ENCODE measurements around the gene PHF19.

PHF19 gene

GRCh38 chr9:120892748-120893610 is 16.0 kb upstream of the PHF19 start:
- in situ Hi-C loops (cut with MboI; ENCODE audit: low sequenced_read_pairs), result no loop called here

- in situ Hi-C loops (cut with MboI; ENCODE audit: low sequenced_read_pairs), result no loop called here
Observed at GRCh38 chr9:120891884-120892747, 15.1 kb upstream of the PHF19 start.

GRCh38 chr9:120891245-120891883 is 14.4 kb upstream of the PHF19 start:
- in situ Hi-C loops (cut with MboI; ENCODE audit: low sequenced_read_pairs), result no loop called here

DNA sequence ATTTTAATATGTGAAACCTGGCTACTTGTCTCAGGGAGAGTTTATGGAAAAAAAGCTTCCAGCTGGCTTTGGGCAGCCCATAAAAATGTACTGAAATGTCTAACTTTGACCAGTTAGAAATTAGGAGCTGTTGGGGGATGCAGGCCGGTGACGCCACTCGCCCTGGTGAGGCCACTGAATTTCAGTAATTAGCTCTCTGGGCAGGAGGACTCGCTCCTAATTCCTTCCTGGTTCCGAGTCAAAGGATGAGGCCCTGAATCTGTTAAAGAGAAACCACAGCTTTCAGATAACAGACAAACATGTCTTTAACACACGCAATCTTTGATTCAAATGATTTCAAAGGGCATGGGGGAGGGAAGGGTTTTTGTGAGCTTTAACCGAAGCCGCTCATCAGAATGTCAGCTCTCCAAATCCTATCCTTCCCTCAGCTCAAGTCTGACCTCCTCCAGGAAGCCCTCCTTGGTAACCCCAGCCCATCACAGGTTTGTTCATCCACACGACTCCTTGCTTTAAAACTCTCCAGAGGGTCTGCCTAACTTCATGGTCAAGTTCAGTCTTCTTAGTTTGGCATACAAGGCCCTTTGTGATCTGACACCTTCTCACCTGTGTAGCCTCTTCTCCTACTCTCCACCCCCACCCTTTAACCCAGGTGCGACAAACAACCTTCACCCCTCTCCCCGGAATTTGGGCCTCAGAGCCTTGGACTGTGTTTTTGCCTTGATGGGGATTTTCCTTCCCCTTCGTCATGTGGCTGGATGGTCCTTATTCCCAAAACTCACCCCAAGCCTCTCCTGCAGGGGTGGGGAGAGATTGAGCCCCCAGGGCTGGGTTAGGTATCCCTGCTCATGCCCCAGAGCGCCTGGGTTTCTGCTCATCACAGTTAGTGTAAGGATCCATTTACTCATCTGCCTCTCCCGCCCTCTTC is 13.6 kb upstream of the PHF19 start:
- in situ Hi-C loops (cut with MboI; ENCODE audit: low sequenced_read_pairs), result no loop called here

GRCh38 chr9:120889606-120890271 is 12.8 kb upstream of the PHF19 start:
- in situ Hi-C loops (cut with MboI; ENCODE audit: low sequenced_read_pairs), result no loop called here

GRCh38 chr9:120888626-120889025 is 11.6 kb upstream of the PHF19 start:
- in situ Hi-C loops (cut with MboI; ENCODE audit: low sequenced_read_pairs), result no loop called here

- in situ Hi-C loops (cut with MboI; ENCODE audit: low sequenced_read_pairs), result no loop called here
Observed at GRCh38 chr9:120886490-120886967, 9.5 kb upstream of the PHF19 start.

DNA sequence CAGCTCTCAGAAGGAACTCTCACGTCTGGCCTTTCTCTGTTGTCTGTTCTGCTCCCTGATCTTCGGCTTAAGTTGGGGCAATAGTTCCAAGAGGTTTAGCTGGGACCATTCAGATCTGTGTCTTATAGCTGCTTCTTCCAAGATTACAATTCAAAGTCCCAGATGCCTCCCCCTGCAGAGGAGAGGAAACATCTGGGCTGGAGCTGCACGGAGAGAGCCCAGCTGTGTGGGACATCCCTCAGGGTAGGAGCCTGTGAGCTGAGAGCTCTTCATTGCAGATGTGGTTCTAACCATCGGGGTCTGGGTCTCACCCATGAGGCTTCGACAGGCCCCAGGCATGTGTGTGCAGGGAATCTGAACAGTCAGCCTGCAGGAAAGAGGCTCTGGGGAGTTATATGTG is 9.0 kb upstream of the PHF19 start:
- in situ Hi-C loops (cut with MboI; ENCODE audit: low sequenced_read_pairs), result no loop called here

DNA sequence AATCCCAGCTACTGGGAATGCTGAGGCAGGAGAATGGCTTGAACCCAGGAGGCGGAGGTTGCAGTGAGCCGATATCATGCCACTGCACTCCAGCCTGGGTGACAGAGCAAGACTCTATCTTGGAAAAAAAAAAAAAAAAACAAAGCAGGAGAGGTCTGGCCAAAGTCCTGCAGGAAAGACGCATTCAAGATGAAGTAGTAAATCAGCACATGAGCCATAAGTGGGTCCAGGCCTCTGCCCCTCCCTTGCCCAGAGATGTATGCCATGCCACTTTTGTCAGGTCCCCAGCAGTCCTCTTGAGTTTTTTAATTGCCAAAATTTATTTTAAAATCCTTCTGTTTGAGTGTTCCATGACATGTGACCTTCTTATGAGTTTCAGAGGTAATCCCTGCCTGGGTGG is 8.5 kb upstream of the PHF19 start:
- in situ Hi-C loops (cut with MboI; ENCODE audit: low sequenced_read_pairs), result no loop called here

- in situ Hi-C loops (cut with MboI; ENCODE audit: low sequenced_read_pairs), result no loop called here
Observed at GRCh38 chr9:120883608-120883996, 6.6 kb upstream of the PHF19 start.

- in situ Hi-C loops (cut with MboI; ENCODE audit: low sequenced_read_pairs), result no loop called here
Observed at GRCh38 chr9:120882935-120883607, 6.1 kb upstream of the PHF19 start.

DNA sequence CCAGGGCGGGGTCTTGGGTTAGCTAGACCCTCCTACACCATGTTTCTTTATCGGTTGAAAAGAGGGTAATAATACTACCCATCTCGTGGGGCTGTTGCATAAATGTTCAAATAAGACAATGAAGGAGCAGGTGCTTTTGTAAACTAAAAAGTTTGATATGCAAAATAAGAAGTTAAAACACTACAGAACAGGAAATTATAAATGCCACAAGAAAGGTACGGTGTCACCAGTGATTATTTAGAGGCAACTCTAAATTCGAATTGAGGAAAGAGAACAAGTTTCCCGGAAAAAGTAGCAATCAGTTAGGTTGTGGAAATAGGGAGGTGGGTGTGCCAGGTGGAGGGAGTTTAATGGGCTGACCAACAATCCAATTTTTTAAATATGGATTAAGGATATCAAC is 2.5 kb upstream of the PHF19 start:
- in situ Hi-C loops (cut with MboI; ENCODE audit: low sequenced_read_pairs), result no loop called here

GRCh38 chr9:120878188-120879130 is 1.5 kb upstream of the PHF19 start:
- in situ Hi-C loops (cut with MboI; ENCODE audit: low sequenced_read_pairs), result no loop called here

- in situ Hi-C loops (cut with MboI; ENCODE audit: low sequenced_read_pairs), result no loop called here
Observed at GRCh38 chr9:120877276-120878034, 467 bp upstream of the PHF19 start.

GRCh38 chr9:120875954-120876841 is 790 bp downstream of the PHF19 start:
- in situ Hi-C loops (cut with MboI; ENCODE audit: low sequenced_read_pairs), result no loop called here

GRCh38 chr9:120875643-120875953 is 1.4 kb downstream of the PHF19 start:
- in situ Hi-C loops (cut with MboI; ENCODE audit: low sequenced_read_pairs), result no loop called here

GRCh38 chr9:120875195-120875565 is 1.8 kb downstream of the PHF19 start:
- in situ Hi-C loops (cut with MboI; ENCODE audit: low sequenced_read_pairs), result no loop called here

Data from HL-60/S4 treated with phorbol 12-myristate 13-acetate at 8.2 ng/mL for 4 days and 3 days (cell line).